KMS-11 (cell line): ENCODE results near the gene OR2T11.

Experiments
- H2AFZ ChIP-seq: fragments of 200-600 bp; sonication (generic); 2 replicates; pipeline ENCODE4 v1.6.1; 2016; ENCODE audit warnings: antibody characterized with exemption, mixed run types, low read depth
- H3K27ac ChIP-seq: fragments of 200-600 bp; sonication (generic); 2 replicates; pipeline ENCODE4 v1.6.1; 2016; ENCODE audit warnings: mild to moderate bottlenecking, mixed run types
- H3K27me3 ChIP-seq: fragments of 200-600 bp; sonication (generic); 2 replicates; pipeline ENCODE4 v1.6.1; 2017; ENCODE audit warnings: mild to moderate bottlenecking, low read depth, mixed run types, moderate library complexity; ENCODE audit not compliant: insufficient read depth
- H3K36me3 ChIP-seq: fragments of 200-600 bp; sonication (generic); 2 replicates; pipeline ENCODE4 v1.6.1; 2017; ENCODE audit warnings: mild to moderate bottlenecking, mixed run types; ENCODE audit not compliant: insufficient read depth
- H3K4me1 ChIP-seq: fragments of 200-600 bp; sonication (generic); 2 replicates; pipeline ENCODE4 v1.6.1; 2016; ENCODE audit warnings: mild to moderate bottlenecking, low read depth, mixed run types; ENCODE audit not compliant: poor library complexity, severe bottlenecking
- H3K4me2 ChIP-seq: fragments of 200-600 bp; sonication (generic); 2 replicates; pipeline ENCODE4 v1.7.0; 2016; ENCODE audit warnings: mild to moderate bottlenecking, mixed run types
- H3K4me3 ChIP-seq: fragments of 200-600 bp; sonication (generic); IDR thresholded peaks from 2 replicates; pipeline ENCODE4 v1.6.1; 2017; ENCODE audit warnings: low read depth, low read length, mixed read lengths; ENCODE audit not compliant: insufficient read depth
- H3K79me2 ChIP-seq: fragments of 200-600 bp; sonication (generic); 2 replicates; pipeline ENCODE4 v1.6.1; 2016; ENCODE audit warnings: low read depth, mixed run types; ENCODE audit not compliant: insufficient read depth
- H3K9ac ChIP-seq: fragments of 200-600 bp; sonication (generic); 2 replicates; pipeline ENCODE4 v1.6.1; 2016; ENCODE audit warnings: mild to moderate bottlenecking, mixed run types
- H4K20me1 ChIP-seq: fragments of 200-600 bp; sonication (generic); 2 replicates; pipeline ENCODE4 v1.6.1; 2016; ENCODE audit warnings: mild to moderate bottlenecking, mixed run types; ENCODE audit not compliant: insufficient read depth
- TF ChIP-seq, protein P1 (sequence below): fragments of 200-600 bp; sonication (generic); conservative IDR thresholded peaks from 2 replicates; pipeline ENCODE4 v1.6.1; 2017; ENCODE audit warnings: low read depth, mild to moderate bottlenecking, antibody characterized with exemption, low read length, moderate library complexity, mixed read lengths

The OR2T11 gene

DNA sequence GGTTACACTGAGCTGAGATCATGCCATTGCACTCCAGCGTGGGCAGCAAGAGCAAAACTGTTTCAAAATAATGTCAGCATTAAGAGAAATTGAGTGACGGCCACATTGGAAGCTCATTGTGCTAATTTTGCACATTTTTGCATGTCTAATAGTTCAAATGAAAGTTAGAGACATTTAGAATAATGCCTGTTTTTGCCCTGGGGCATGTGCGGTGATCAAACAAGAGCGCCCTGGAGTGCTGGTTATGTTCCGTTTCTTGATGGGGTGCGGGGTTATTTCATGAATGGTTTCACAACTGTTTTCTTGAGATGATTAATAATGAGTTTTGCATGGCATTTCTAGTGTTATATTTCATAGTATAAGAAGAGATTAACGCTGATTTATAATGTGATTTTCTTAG, 13.1 kb downstream of the OR2T11 start:
- TF ChIP-seq, protein P1, sequence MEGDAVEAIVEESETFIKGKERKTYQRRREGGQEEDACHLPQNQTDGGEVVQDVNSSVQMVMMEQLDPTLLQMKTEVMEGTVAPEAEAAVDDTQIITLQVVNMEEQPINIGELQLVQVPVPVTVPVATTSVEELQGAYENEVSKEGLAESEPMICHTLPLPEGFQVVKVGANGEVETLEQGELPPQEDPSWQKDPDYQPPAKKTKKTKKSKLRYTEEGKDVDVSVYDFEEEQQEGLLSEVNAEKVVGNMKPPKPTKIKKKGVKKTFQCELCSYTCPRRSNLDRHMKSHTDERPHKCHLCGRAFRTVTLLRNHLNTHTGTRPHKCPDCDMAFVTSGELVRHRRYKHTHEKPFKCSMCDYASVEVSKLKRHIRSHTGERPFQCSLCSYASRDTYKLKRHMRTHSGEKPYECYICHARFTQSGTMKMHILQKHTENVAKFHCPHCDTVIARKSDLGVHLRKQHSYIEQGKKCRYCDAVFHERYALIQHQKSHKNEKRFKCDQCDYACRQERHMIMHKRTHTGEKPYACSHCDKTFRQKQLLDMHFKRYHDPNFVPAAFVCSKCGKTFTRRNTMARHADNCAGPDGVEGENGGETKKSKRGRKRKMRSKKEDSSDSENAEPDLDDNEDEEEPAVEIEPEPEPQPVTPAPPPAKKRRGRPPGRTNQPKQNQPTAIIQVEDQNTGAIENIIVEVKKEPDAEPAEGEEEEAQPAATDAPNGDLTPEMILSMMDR = no peak
- no peaks in the 10 kb centered on the region for H4K20me1 ChIP-seq
- no peak overlapping the region for H3K9ac ChIP-seq
- H3K27ac ChIP-seq = no peak overlapping the region
- no peak overlapping the region for H3K4me2 ChIP-seq
- no peaks in the 10 kb centered on the region for H3K4me1 ChIP-seq
- no peaks in the 10 kb centered on the region for H3K36me3 ChIP-seq
- no peak overlapping the region for H2AFZ ChIP-seq
- no peaks in the 10 kb centered on the region for H3K79me2 ChIP-seq
- no peaks in the 10 kb centered on the region for H3K27me3 ChIP-seq
- H3K4me3 ChIP-seq = no peak overlapping the region

DNA sequence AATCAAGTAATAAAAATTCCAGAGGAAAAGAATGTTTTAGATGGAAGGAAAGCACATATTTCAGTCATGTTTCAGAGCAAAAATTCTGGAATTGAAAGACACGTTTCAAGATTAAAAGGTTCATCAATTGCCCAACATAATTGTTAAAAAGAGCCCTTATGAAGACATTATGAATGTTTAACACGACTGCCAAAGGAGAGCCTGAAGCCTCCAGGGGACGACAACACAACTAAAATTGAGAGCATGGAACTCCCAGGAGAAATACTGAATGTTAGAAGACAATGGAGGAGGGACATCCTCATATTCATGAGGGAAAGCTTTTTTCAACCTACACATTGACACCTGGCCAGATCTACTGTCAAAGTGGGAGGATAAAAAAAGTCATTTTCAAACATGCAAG, 16.0 kb downstream of the OR2T11 start:
- TF ChIP-seq, protein P1 = peak; percentile 55
- H3K9ac ChIP-seq = no peak overlapping the region
- H3K79me2 ChIP-seq = no peaks in the 10 kb centered on the region
- H3K4me1 ChIP-seq = peaks cover 6% of the 10 kb centered on the region
- H4K20me1 ChIP-seq = no peaks in the 10 kb centered on the region
- no peaks in the 10 kb centered on the region for H3K36me3 ChIP-seq
- H2AFZ ChIP-seq = no peak overlapping the region
- H3K4me2 ChIP-seq = no peak overlapping the region
- H3K27ac ChIP-seq = no peak overlapping the region
- no peaks in the 10 kb centered on the region for H3K27me3 ChIP-seq
- no peak overlapping the region for H3K4me3 ChIP-seq

DNA sequence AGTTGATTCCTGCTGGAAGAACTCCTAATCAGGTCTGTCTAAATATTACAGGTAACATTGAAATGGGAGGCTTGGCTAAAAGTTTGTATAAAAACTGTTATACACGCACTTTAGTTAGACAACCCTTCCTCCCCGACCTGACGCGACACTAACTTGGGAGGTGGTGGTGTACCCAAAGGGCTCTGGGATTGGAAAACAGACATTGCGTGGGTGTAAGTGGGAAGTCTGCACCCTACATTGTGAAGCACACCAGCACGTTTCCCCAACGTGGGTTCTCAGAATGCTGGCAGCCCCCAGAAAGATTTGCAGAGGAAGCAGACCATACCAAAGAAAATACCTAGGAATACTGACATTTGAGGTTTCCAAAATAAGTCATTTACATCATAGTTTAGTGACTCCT, 16.8 kb downstream of the OR2T11 start:
- Histone ChIP-seq H3K4me3 (no peak overlapping the region), H2AFZ (no peak overlapping the region), H3K79me2 (no peaks in the 10 kb centered on the region), H3K27ac (no peak overlapping the region), H3K4me1 (peaks cover 14% of the 10 kb centered on the region), H3K9ac (no peak overlapping the region), H3K36me3 (no peaks in the 10 kb centered on the region), H4K20me1 (no peaks in the 10 kb centered on the region), H3K4me2 (no peak overlapping the region), H3K27me3 (no peaks in the 10 kb centered on the region)
- TF ChIP-seq, protein P1 = no peak

DNA sequence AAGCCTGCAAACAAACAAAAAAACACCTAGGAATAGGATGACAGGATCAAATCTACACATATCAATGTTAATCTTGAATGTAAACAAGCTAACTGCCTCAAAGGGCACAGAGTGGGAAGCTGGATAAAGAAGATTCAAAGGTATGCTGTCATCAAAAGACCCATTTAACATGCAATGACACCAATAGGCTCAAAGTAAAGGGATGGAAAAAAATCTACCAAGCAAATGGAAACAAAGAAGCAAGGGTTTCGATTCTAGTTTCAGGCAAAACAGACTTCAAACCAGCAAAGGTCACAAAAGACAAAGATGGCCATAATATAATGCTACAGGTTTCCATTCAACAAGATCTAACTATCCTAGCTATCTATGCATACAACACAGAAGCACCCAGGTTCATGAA, 21.1 kb downstream of the OR2T11 start:
- Histone ChIP-seq H3K36me3 (no peaks in the 10 kb centered on the region), H3K79me2 (no peaks in the 10 kb centered on the region), H3K4me1 (peaks cover 24% of the 10 kb centered on the region), H3K4me2 (peak overlapping the region; percentile 22; the same call in 1 of the 2 replicates), H3K9ac (no peak overlapping the region), H4K20me1 (no peaks in the 10 kb centered on the region), H2AFZ (peak overlapping the region; percentile 11; the same call in 1 of the 2 replicates), H3K4me3 (no peak overlapping the region), H3K27me3 (no peaks in the 10 kb centered on the region), H3K27ac (peak overlapping the region; percentile 7; the same call in 1 of the 2 replicates)
- TF ChIP-seq, protein P1 = no peak
